GM21447 (cell line): Measurements from ENCODE around the gene ERBB4.

ENCODE experiments used
- ATAC-seq: cut with Tn5 transposase; IDR thresholded peaks from one replicate; pipeline ENCODE4 v1.9.1; 2021; ENCODE audit not compliant: unreplicated experiment

Gene ERBB4

GRCh38 chr2:211439011-211439410 lies 1099.6 kb downstream of the ERBB4 start:
- no peak for ATAC-seq

GRCh38 chr2:211437396-211437795 lies 1101.2 kb downstream of the ERBB4 start:
- no peak for ATAC-seq

GRCh38 chr2:211436182-211436581 lies 1102.4 kb downstream of the ERBB4 start:
- no peak for ATAC-seq

GRCh38 chr2:211435331-211435730 lies 1103.3 kb downstream of the ERBB4 start:
- ATAC-seq, result no peak

GRCh38 chr2:211434773-211435172 lies 1103.8 kb downstream of the ERBB4 start:
- no peak for ATAC-seq

- no peak for ATAC-seq
Observed at GRCh38 chr2:211429256-211429920, 1109.2 kb downstream of the ERBB4 start.

GRCh38 chr2:211426240-211426639 lies 1112.4 kb downstream of the ERBB4 start:
- ATAC-seq, result no peak

- ATAC-seq, result no peak
Observed at GRCh38 chr2:211423018-211423417, 1115.6 kb downstream of the ERBB4 start.

- no peak for ATAC-seq
Observed at GRCh38 chr2:211417544-211417943, 1121.1 kb downstream of the ERBB4 start.

- ATAC-seq, result no peak
Observed at GRCh38 chr2:211416373-211416772, 1122.2 kb downstream of the ERBB4 start.

GRCh38 chr2:211413746-211414145 lies 1124.9 kb downstream of the ERBB4 start:
- ATAC-seq, result no peak

GRCh38 chr2:211408483-211408891 lies 1130.1 kb downstream of the ERBB4 start:
- ATAC-seq, result no peak

GRCh38 chr2:211407076-211407475 lies 1131.5 kb downstream of the ERBB4 start:
- no peak for ATAC-seq

- ATAC-seq, result no peak
Observed at GRCh38 chr2:211405036-211405435, 1133.6 kb downstream of the ERBB4 start.

GRCh38 chr2:211404098-211404497 lies 1134.5 kb downstream of the ERBB4 start:
- no peak for ATAC-seq

- no peak for ATAC-seq
Observed at GRCh38 chr2:211401328-211401727, 1137.3 kb downstream of the ERBB4 start.

GRCh38 chr2:211397764-211398163 lies 1140.8 kb downstream of the ERBB4 start:
- no peak for ATAC-seq

- no peak for ATAC-seq
Observed at GRCh38 chr2:211396815-211397214, 1141.8 kb downstream of the ERBB4 start.

- no peak for ATAC-seq
Observed at GRCh38 chr2:211391189-211391567, 1147.4 kb downstream of the ERBB4 start.

GRCh38 chr2:211390536-211391188 lies 1147.9 kb downstream of the ERBB4 start:
- no peak for ATAC-seq

GRCh38 chr2:211387734-211388133 lies 1150.9 kb downstream of the ERBB4 start:
- no peak for ATAC-seq

GRCh38 chr2:211380041-211380440 lies 1158.6 kb downstream of the ERBB4 start:
- ATAC-seq, result no peak

GRCh38 chr2:211376410-211376809 lies 1162.2 kb downstream of the ERBB4 start:
- no peak for ATAC-seq
